Activated CD4-positive, alpha-beta T cell treated with anti-CD3 and anti-CD28 coated beads for 4 hours (primary cell): ENCODE measurements around the gene FAM50B.
"Not testable (repeated sequence)": the region's sequence is repeated elsewhere in the genome, so short reads cannot be mapped to it uniquely, and the experiment has no call there.

Experiments
- DNase-seq, 2 donors: peaks; one replicate each; pipeline ENCODE4 v3.0.0-alpha.2; 2020

The FAM50B gene

GRCh38 chr6:3850451-3851203, 1.5 kb downstream of the FAM50B start:
- DNase-seq = peak; percentile 18 to 29

- DNase-seq = no peak
These were observed 2.7 kb downstream of the FAM50B start for GRCh38 chr6:3851839-3852238.

GRCh38 chr6:3852391-3852790, 3.2 kb downstream of the FAM50B start:
- no peak for DNase-seq

- no peak for DNase-seq
These were observed 6.7 kb downstream of the FAM50B start for GRCh38 chr6:3855866-3856265.

- no peak for DNase-seq
These were observed 7.4 kb downstream of the FAM50B start for GRCh38 chr6:3856576-3856975.

GRCh38 chr6:3857468-3858456, 8.6 kb downstream of the FAM50B start:
- no peak for DNase-seq

- DNase-seq = no peak
These were observed 10.8 kb downstream of the FAM50B start for GRCh38 chr6:3859878-3860552.

- no peak for DNase-seq
These were observed 12.3 kb downstream of the FAM50B start for GRCh38 chr6:3861424-3861823.

GRCh38 chr6:3862038-3862437, 12.9 kb downstream of the FAM50B start:
- DNase-seq = no peak

GRCh38 chr6:3863322-3863721, 14.1 kb downstream of the FAM50B start:
- DNase-seq = not testable (repeated sequence)

GRCh38 chr6:3865463-3865862, 16.3 kb downstream of the FAM50B start:
- DNase-seq = no peak

- DNase-seq = no peak
These were observed 18.7 kb downstream of the FAM50B start for GRCh38 chr6:3867641-3868502.

GRCh38 chr6:3868544-3868943, 19.4 kb downstream of the FAM50B start:
- no peak for DNase-seq

GRCh38 chr6:3869284-3869631, 20.1 kb downstream of the FAM50B start:
- no peak for DNase-seq

- no peak for DNase-seq
These were observed 20.7 kb downstream of the FAM50B start for GRCh38 chr6:3869632-3870527.

GRCh38 chr6:3870528-3870925, 21.4 kb downstream of the FAM50B start:
- DNase-seq = no peak

GRCh38 chr6:3871515-3871914, 22.3 kb downstream of the FAM50B start:
- DNase-seq = no peak

- no peak for DNase-seq
These were observed 22.8 kb downstream of the FAM50B start for GRCh38 chr6:3871939-3872338.

- no peak for DNase-seq
These were observed 23.2 kb downstream of the FAM50B start for GRCh38 chr6:3872370-3872854.

- DNase-seq = no peak
These were observed 23.9 kb downstream of the FAM50B start for GRCh38 chr6:3873051-3873450.

GRCh38 chr6:3874069-3874468, 24.9 kb downstream of the FAM50B start:
- no peak for DNase-seq
